ENCODE measurements around the gene ZNF619. TPM values are rescaled to one million over a fixed set of nuclear protein-coding genes. Genes with fewer than 3 reads are reported as not detected.

The ZNF619 gene
- total and polyA plus RNA-seq, 9 donors: 2.8 to 4.3 (median 3.0) TPM

GRCh38 chr3:40524222-40524567 is 47.3 kb downstream of the ZNF619 start:
- Histone ChIP-seq H3K4me1 (ENCODE audit: control insufficient read depth, insufficient read depth, low read length) (peaks cover 11% of the 10 kb centered on the region), H3K4me3 (ENCODE audit: low read length) (peak overlapping the region; percentile 87), H3K27me3 (ENCODE audit: control insufficient read depth, insufficient read depth, low read length) (no peaks in the 10 kb centered on the region), H3K9me3 (replicated peaks; ENCODE audit: control insufficient read depth, low read depth, low read length) (no peaks in the 10 kb centered on the region), H3K27ac (ENCODE audit: low read length) (peak overlapping the region; percentile 88), H3K36me3 (ENCODE audit: control insufficient read depth, insufficient read depth, low read length) (peaks cover 13% of the 10 kb centered on the region)
- DNase-seq: peak; percentile 43
- WGBS (ENCODE audit: insufficient coverage): 19% methylated on average over 3 of the region's 5 CpGs

- Histone ChIP-seq H3K27ac (ENCODE audit: low read length) (peak within 1 kb of the TSS; percentile 89), H3K36me3 (ENCODE audit: control insufficient read depth, insufficient read depth, low read length) (peaks cover 18% of the 10 kb centered on the region), H3K27me3 (ENCODE audit: control insufficient read depth, insufficient read depth, low read length) (no peaks in the 10 kb centered on the region), H3K4me1 (ENCODE audit: control insufficient read depth, insufficient read depth, low read length) (peaks cover 11% of the 10 kb centered on the region), H3K4me3 (ENCODE audit: low read length) (peak within 1 kb of the TSS; percentile 87), H3K9me3 (replicated peaks; ENCODE audit: control insufficient read depth, low read depth, low read length) (no peaks in the 10 kb centered on the region)
- peak; percentile 95 for DNase-seq
- WGBS (ENCODE audit: insufficient coverage): under 1% methylated on average over 48 of the region's 59 CpGs
These were observed 47.8 kb downstream of the ZNF619 start, which contains the start of gene ZNF621 for GRCh38 chr3:40524568-40525285. TSS of gene ZNF621 (plus strand) at chr3:40524960. CDS start at chr3:40525841, 881 bp downstream.

GRCh38 chr3:40528426-40528825 is 51.5 kb downstream of the ZNF619 start:
- Histone ChIP-seq H3K9me3 (replicated peaks; ENCODE audit: control insufficient read depth, low read depth, low read length) (peaks cover 3% of the 10 kb centered on the region), H3K4me1 (ENCODE audit: control insufficient read depth, insufficient read depth, low read length) (peaks cover 11% of the 10 kb centered on the region), H3K27ac (ENCODE audit: low read length) (no peak overlapping the region), H3K36me3 (ENCODE audit: control insufficient read depth, insufficient read depth, low read length) (peaks cover 54% of the 10 kb centered on the region), H3K27me3 (ENCODE audit: control insufficient read depth, insufficient read depth, low read length) (no peaks in the 10 kb centered on the region), H3K4me3 (ENCODE audit: low read length) (no peak overlapping the region)
- 92% methylated on average over 2 of the region's 3 CpGs for WGBS (ENCODE audit: insufficient coverage)
- DNase-seq: no peak

- 100% methylated on average over 4 of the region's 5 CpGs for WGBS (ENCODE audit: insufficient coverage)
These were observed 55.3 kb downstream of the ZNF619 start for GRCh38 chr3:40532252-40532651.

GRCh38 chr3:40534283-40534682 is 57.4 kb downstream of the ZNF619 start:
- H3K36me3 ChIP-seq (ENCODE audit: control insufficient read depth, insufficient read depth, low read length): peaks cover 70% of the 10 kb centered on the region
- H3K9me3 ChIP-seq (replicated peaks; ENCODE audit: control insufficient read depth, low read depth, low read length): peaks cover 19% of the 10 kb centered on the region
- no peak for DNase-seq
- no peaks in the 10 kb centered on the region for H3K27me3 ChIP-seq (ENCODE audit: control insufficient read depth, insufficient read depth, low read length)
- H3K4me3 ChIP-seq (ENCODE audit: low read length): no peak overlapping the region
- H3K4me1 ChIP-seq (ENCODE audit: control insufficient read depth, insufficient read depth, low read length): no peaks in the 10 kb centered on the region
- H3K27ac ChIP-seq (ENCODE audit: low read length): no peak overlapping the region

More at GRCh38 chr3:40532252-40532651, 55.3 kb downstream of the ZNF619 start:
- Histone ChIP-seq H3K4me3 (ENCODE audit: low read length) (no peak overlapping the region), H3K36me3 (ENCODE audit: control insufficient read depth, insufficient read depth, low read length) (peaks cover 74% of the 10 kb centered on the region), H3K27ac (ENCODE audit: low read length) (no peak overlapping the region), H3K27me3 (ENCODE audit: control insufficient read depth, insufficient read depth, low read length) (no peaks in the 10 kb centered on the region), H3K9me3 (replicated peaks; ENCODE audit: control insufficient read depth, low read depth, low read length) (peaks cover 8% of the 10 kb centered on the region), H3K4me1 (ENCODE audit: control insufficient read depth, insufficient read depth, low read length) (no peaks in the 10 kb centered on the region)
- DNase-seq: no peak

Other genes starting within 250 kb of the ZNF619 start
- 19.2 TPM for gene EIF1B, start 167.4 kb upstream of the ZNF619 start, total RNA-seq
- gene EIF1B, start 167.4 kb upstream of the ZNF619 start, polyA plus RNA-seq (ENCODE audit: insufficient read depth in 1 of 8, insufficient read length in 8 of 8, low replicate concordance in 1 of 8): 10 to 100 TPM; 57.8 to 71.7 (median 64.7) TPM
- 0.44 TPM for gene ENTPD3, start 89.9 kb upstream of the ZNF619 start, total RNA-seq
- under 1 TPM; 0.10 to 0.75 (median 0.32) TPM for gene ENTPD3, start 89.9 kb upstream of the ZNF619 start, polyA plus RNA-seq (ENCODE audit: insufficient read depth in 1 of 8, insufficient read length in 8 of 8, low replicate concordance in 1 of 8)
- 1,297 TPM for gene RPL14, start 19.8 kb upstream of the ZNF619 start, total RNA-seq
- 1,000 to 10,000 TPM; 2,415 to 3,184 (median 2,685) TPM for gene RPL14, start 19.8 kb upstream of the ZNF619 start, polyA plus RNA-seq (ENCODE audit: insufficient read depth in 1 of 8, insufficient read length in 8 of 8, low replicate concordance in 1 of 8)
- gene ZNF620, start 28.9 kb downstream of the ZNF619 start, total RNA-seq: 2.9 TPM
- 1 to 10 TPM; 2.1 to 4.5 (median 2.8) TPM for gene ZNF620, start 28.9 kb downstream of the ZNF619 start, polyA plus RNA-seq (ENCODE audit: insufficient read depth in 1 of 8, insufficient read length in 8 of 8, low replicate concordance in 1 of 8)
- gene ZNF621, start 47.8 kb downstream of the ZNF619 start, total RNA-seq: 10.6 TPM
- 10 to 100 TPM in 7 of 8 donors, 1 to 10 TPM in 1; 10.0 to 14.9 (median 11.6) TPM for gene ZNF621, start 47.8 kb downstream of the ZNF619 start, polyA plus RNA-seq (ENCODE audit: insufficient read depth in 1 of 8, insufficient read length in 8 of 8, low replicate concordance in 1 of 8)

All from muscle of leg (tissue), 11 donors.